HEK293T (cell line): ENCODE data around the gene BACH2.

ENCODE experiments used
- BHLHE40 ChIP-seq: fragments of 450-650 bp; IDR thresholded peaks from 2 replicates; pipeline ENCODE4 v1.6.1; 2016; ENCODE audit warnings: mild to moderate bottlenecking, moderate library complexity, borderline replicate concordance
- FOXA1 ChIP-seq: fragments of 450-650 bp; IDR thresholded peaks from 2 replicates; pipeline ENCODE4 v1.6.1; 2016; ENCODE audit warnings: mild to moderate bottlenecking
- FOXM1 ChIP-seq: fragments of 450-650 bp; IDR thresholded peaks from 2 replicates; pipeline ENCODE4 v1.6.1; 2017; ENCODE audit warnings: mild to moderate bottlenecking, borderline replicate concordance
- SUZ12 ChIP-seq: fragments of 450-650 bp; IDR thresholded peaks from 2 replicates; pipeline ENCODE4 v1.6.1; 2016; ENCODE audit warnings: mild to moderate bottlenecking
- ZNF384 ChIP-seq: fragments of 450-650 bp; IDR thresholded peaks from 2 replicates; pipeline ENCODE4 v1.6.1; 2016

DNA sequence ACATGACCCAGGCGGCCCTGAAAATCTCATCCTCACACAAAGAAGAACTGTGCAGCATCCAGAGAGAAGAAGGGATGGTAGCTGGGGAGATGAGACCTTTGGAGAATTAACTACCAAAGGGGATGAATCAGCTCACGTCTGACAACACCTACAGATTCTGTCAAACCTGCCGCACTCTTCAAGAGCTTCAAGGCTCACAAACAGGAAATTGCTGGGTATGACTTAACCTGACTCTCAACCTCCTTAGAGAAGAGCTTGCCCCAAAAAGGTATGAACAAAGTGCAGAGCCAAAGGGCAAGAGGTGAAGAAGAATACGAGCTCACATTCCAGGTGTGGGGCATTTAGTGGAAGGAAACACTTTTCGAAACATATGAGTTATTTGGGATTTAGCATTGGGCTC lies 139.8 kb downstream of the BACH2 start:
- TF ChIP-seq FOXA1 (no peak), BHLHE40 (no peak), SUZ12 (no peak), FOXM1 (no peak), ZNF384 (no peak)
